NCI-H1930 (cell line): ENCODE measurements around the gene KIF26B.
"Not testable (repeated sequence)": the region's sequence is repeated elsewhere in the genome, so short reads cannot be mapped to it uniquely, and the experiment has no call there.

Source experiments
- DNase-seq, 2 experiments: peaks; one replicate each; lab custom pipeline; 2025; lab: John Stamatoyannopoulos, UW

The KIF26B gene

GRCh38 chr1:245283001-245283400, 128.2 kb downstream of the KIF26B start:
- DNase-seq, result no peak

GRCh38 chr1:245285168-245285567, 130.4 kb downstream of the KIF26B start:
- no peak for DNase-seq

DNA sequence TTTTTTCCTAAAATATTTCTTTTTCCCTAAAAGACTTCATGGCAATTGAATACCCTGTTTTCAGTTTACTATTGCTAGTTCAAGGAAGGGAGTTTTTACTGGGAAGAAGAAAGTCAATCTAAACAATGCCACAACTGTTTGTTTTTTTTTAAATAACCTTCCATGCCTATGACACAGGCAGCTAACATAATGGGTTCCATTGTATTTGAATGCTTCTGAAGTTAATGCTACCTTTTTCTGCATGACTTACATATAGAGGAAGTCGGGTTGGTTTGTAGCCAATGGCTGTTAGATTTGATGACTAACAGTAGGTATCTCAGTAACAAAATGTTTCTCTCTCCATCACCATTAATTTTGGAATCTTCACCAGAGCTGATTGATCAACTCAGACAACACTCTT, 134.0 kb downstream of the KIF26B start:
- no peak for DNase-seq

GRCh38 chr1:245290836-245291235, 136.1 kb downstream of the KIF26B start:
- no peak for DNase-seq

DNA sequence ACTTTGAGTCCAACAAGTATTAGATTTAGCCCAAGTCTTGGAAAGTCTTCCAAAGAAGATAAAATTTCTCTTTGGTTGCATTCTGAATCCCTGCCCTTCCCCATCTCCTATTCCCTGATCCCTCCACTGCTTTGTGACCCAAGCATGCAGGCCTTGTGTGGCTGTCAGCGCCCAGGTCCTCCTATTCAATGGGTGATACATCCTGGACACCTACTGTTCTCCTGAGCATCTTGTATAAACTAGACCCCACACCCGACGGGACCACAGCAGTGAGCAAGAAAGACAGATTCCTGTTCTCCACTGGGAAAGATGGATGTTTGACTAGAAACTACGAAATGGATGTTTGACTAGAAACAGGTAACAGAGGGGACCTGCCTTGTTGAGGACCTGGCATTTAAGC, 136.6 kb downstream of the KIF26B start:
- no peak for DNase-seq

GRCh38 chr1:245292141-245292540, 137.4 kb downstream of the KIF26B start:
- no peak for DNase-seq

DNA sequence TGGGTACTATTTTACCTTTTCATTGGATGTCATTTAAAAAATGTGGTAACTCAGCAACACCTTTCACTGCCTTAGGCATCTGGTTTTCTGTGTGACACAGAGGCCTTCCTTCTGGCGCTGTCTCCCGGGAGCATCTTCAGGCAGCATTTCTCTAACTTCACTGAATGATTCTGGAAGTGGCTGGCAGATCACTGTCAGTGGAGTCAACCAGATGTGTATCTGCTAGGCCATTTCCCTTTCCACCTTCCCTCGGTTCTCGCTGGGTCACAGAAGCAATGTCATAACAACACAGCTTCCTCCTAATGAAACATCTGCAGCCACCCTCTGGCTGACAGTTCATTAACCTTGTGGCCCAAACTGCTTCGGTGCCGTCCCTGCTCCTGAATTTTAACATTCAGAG, 137.8 kb downstream of the KIF26B start:
- no peak for DNase-seq

DNA sequence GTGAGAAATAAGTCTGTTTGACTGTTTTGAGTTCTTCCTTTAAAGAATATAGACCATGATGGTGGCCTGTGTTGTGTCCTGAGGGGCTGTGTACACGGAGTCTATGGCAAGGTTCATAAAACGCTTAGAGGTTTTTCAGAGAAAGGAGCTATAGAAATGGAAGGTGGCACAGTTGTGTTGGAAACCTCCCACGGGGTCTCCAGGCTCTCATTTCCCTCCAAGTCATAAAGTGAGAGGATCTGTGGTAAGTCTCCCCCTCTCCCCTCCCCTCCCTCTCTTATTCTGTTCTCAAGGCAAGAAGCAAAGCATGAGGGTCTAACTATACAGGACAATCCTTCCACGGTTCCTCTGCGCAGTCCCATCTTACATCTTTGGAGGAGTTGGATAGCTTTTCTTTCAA, 139.2 kb downstream of the KIF26B start:
- no peak for DNase-seq

DNA sequence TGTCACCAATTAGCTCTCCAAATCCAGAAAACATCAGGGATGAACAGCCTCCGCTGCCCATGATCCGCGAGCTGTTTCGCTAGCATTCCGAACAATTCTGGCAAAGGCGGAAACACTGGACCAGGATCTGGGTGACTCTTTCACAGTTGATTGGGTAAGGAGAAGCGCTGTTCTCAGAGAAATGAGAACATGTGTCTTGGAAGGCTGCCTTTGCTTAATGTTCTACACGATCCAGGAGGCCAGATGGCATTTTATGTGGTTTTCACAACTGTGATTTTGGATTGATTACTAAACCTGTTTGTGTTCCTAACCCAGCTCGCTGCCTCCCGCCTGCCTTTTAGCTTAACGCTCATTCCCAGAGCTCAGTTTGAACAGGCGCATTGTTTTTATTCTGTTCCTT, 144.0 kb downstream of the KIF26B start:
- DNase-seq, result no peak

- no peak for DNase-seq
Measured at GRCh38 chr1:245301162-245301580, 146.4 kb downstream of the KIF26B start.

DNA sequence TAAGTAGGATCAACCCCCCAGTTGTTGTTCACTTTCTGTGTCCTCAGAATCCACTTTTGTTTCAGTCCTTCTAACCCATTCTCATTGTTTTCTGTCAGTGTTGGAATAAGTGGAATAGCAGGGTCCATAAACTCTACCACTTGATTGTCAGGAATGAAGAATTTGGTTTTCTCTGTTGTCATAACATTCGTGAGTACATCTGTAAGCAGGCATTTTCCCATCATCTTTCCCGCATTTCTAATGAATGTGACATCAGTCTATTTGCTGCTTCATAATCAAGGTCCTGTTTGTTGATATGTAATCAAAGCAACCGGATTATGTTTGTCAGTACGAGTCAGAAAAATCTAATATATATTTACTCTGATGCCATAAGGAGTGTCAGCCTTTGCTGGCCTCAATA, 147.1 kb downstream of the KIF26B start:
- DNase-seq, result no peak

GRCh38 chr1:245304698-245305097, 149.9 kb downstream of the KIF26B start:
- DNase-seq, result no peak

- no peak for DNase-seq
Measured at GRCh38 chr1:245306020-245306419, 151.2 kb downstream of the KIF26B start.

DNA sequence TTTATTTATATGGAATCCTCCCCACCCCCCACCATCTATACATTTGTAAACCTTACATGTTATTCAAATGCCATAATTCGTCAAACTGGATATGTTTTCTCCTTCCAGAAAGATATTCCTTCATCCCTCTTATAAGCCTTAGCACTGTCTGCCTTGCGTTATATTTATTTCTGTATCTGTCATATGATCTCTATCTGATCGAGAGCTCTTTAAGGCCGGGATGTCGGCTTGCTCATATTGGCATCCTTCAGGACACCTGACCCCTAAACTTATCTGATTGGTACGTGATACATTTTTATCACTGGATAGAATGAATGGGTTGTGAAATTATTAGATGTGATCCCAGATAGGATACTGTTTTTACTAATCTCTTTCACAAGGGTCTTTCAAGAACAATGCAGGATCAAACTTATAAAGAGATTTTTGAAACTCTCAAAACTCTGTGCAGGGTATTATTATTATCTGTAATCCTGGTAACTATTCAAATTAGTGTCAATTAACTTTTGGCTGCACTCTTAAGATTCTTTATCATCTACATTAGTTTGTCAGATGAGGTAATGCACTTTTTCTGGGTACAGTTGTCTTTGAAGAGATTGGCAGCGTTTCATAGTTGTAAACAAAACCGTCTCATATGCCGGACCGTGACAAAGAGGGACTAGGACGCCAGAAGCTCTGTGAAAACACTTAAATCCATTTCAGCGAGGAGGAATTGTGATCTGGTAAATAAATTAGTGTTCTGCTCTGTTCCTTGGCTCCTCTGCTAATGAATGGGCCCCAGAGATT, 152.0 kb downstream of the KIF26B start:
- DNase-seq, result no peak

DNA sequence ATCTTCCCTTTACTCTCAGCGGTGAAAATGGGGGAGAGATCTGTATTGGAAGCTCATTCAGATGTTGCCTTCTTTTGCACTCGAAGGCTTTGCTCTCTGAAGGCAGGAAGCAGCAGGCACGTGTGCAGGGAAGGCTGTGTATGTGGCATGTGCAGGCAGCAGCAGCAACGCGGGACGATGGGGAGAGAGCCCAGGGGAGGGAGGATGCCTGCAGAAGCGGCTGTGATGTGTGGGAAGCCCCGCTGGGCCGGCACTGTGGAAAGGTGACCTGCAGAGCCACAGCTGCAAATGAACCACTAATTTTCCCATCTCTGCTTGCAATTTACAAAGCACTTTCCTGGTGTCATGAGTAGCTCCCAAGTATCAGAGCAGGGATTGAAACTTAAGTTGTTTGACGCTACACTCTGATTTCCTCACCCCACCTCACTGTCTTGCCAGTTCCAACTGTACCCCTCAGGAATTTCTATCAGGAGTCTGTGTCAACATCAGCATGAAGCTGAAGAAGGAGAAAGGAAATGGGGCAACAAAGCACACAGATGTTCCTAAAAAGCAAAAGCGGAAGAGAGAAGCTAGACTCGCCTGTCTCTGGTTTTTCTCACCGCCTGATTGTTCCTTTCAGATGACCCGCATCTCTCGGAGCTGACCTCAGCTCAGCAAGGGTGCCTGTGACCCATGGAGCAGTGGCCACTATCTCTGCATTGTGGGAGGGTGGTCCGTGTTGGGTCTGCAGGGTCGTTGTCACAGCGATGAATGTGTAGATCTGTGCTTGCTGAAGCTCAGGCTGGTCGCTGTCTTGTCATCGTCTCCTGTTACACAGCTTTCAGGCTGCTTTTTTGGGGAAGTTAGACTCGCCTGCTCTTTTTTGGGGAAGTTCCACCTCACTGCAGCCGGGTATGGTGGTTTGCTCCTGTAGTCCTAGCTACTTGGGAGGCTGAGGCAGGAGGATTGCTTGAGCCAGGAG, 156.1 kb downstream of the KIF26B start:
- DNase-seq, result no peak

DNA sequence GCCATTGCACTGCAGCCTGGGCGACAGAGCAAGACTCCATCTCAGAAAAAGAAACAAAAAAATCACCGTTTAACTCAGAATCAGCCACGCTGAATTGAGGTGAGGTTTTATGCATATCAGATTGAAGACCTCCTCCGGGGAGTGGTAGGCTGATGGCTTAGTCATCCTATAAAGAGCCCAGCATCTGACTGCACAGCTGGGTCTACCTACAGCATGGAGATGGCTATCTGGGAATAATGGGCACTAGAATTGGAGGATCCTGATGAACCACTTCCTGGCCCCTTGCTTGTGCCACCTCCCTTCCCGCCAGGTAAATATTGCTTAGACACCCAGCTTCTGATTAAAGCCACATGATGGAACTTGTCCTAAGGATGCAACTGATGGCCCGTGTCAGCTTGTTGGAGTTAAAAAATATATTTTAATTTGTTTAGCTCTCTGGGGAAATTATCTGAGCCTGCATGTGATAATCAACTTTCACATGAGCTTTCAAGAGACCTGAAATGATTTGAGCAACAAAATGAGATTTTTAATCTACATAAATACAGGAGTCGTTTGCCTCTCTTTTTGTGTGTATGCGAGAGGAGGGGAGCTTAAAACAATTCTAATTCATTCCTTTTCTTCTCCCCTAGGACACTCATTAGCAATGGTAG, 157.2 kb downstream of the KIF26B start:
- no peak for DNase-seq

- DNase-seq, result no peak
Measured at GRCh38 chr1:245313576-245313975, 158.8 kb downstream of the KIF26B start.

DNA sequence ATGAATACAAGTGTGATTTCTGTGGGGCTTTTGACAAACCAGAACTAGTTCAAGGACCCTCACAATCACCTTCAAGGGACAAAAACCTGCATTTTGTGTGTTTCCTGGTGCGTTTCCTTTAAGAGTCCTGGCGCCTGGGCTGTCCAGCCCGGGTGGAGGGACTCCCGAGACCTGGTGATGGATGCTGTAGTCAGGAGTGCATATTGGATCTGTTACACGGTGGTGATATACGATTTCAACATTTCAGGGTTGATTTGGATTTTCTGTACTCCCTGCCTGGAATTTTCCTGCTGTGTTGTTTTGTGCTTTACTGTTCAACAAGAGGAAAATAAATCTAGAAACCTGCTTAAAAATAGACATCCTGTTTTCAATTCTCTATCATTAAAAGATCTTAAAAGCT, 162.0 kb downstream of the KIF26B start:
- no peak for DNase-seq

DNA sequence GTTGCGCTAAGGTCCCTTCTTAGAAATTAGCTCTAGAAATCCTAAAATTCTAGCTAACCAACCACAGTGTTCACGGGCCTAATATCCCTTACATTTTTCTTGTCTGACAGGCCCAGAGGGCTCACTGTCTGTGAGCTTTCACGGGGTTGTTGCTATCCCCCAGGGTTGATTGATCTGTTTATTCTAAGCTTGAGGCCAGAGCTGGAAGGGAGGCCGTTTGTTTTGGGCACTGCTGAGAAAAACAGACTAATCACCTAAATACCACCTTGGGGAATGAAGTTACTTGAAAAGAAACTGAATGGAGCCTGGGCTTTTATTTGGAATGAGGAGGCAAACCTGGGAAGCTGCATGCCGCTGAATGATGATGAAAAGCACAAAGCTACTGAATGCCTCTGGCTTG, 162.4 kb downstream of the KIF26B start:
- no peak for DNase-seq

- DNase-seq, result no peak
Measured at GRCh38 chr1:245319094-245319493, 164.3 kb downstream of the KIF26B start.

GRCh38 chr1:245322673-245323072, 167.9 kb downstream of the KIF26B start:
- DNase-seq, result no peak

DNA sequence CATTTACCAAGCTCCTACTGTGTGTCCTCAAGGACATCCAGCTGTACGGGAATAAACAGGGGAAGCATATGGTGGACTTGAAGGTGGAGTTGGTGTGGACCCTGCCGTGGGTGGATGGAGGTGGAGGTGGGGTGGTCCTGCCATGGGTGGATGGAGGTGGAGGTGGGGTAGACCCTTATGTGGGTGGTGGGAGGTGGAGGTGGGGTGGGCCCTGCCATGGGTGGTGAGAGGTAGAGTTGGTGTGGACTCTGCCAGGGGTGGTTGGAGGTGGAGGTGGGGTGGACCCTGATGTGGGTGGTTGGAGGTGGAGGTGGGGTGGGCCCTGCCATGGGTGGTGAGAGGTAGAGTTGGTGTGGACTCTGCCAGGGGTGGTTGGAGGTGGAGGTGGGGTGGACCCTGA, 169.0 kb downstream of the KIF26B start:
- not testable (repeated sequence) for DNase-seq
